H1 (cell line): ENCODE measurements around the gene APOBEC3F. TPM values are rescaled to one million over a fixed set of nuclear protein-coding genes. Genes with fewer than 3 reads are reported as not detected.
"Not testable (repeated sequence)": the region's sequence is repeated elsewhere in the genome, so short reads cannot be mapped to it uniquely, and the experiment has no call there.

Experiments
- CTCF ChIA-PET: fragments of 300-600 bp; sonication (Branson Sonifier 250); formaldehyde crosslinking; loops from one replicate; lab custom pipeline; 2021; ENCODE audit not compliant: partially characterized antibody; lab: Charles Lee
- POLR2A ChIA-PET: fragments of 300-600 bp; sonication (Branson Sonifier 250); formaldehyde crosslinking; loops from one replicate; lab custom pipeline; 2021; ENCODE audit warnings: inconsistent platforms; ENCODE audit not compliant: partially characterized antibody; lab: Charles Lee
- DNase-seq, 2 experiments: peaks; one replicate each; pipeline versions ENCODE4 v3.0.0 to v3.0.0-alpha.2; 2010 to 2022; ENCODE audit warnings: low spot score in 2 of 2, low read depth in 1 of 2, mixed read lengths in 1 of 2
- FAIRE-seq: peaks from 2 replicates; lab custom pipeline; 2011; peaks lifted over from hg19 to GRCh38; lab: Jason Lieb, UNC
- H2AFZ ChIP-seq: 2 replicates; pipeline ENCODE4 v1.8.1; 2012; ENCODE audit warnings: low read length, inconsistent platforms
- H2AK5ac ChIP-seq: 2 replicates; pipeline ENCODE4 v1.6.1; 2013; ENCODE audit warnings: low read depth, low read length
- H2BK120ac ChIP-seq: replicated peaks from 2 replicates; pipeline ENCODE3; 2013; ENCODE audit warnings: low read depth, low read length, inconsistent platforms
- H2BK12ac ChIP-seq: 2 replicates; pipeline ENCODE4 v1.6.1; 2013; ENCODE audit warnings: low read depth, low read length
- H2BK15ac ChIP-seq: 2 replicates; pipeline ENCODE4 v1.6.1; 2013; ENCODE audit warnings: low read length
- H2BK20ac ChIP-seq: 2 replicates; pipeline ENCODE4 v1.6.1; 2013; ENCODE audit warnings: low read length
- H2BK5ac ChIP-seq: 2 replicates; pipeline ENCODE4 v1.6.1; 2013; ENCODE audit warnings: low read depth, low read length
- H3K14ac ChIP-seq: 2 replicates; pipeline ENCODE4 v1.6.1; 2013; ENCODE audit warnings: inconsistent platforms; ENCODE audit not compliant: insufficient read length
- H3K18ac ChIP-seq: 2 replicates; pipeline ENCODE4 v1.6.1; 2013; ENCODE audit warnings: low read length; ENCODE audit errors: extremely low read depth
- H3K23ac ChIP-seq: 2 replicates; pipeline ENCODE4 v1.6.1; 2013; ENCODE audit warnings: inconsistent platforms; ENCODE audit not compliant: insufficient read length
- H3K23me2 ChIP-seq: 2 replicates; pipeline ENCODE4 v1.6.1; 2013; ENCODE audit warnings: low read depth, low read length
- H3K27ac ChIP-seq: 2 replicates; pipeline ENCODE4 v1.6.1; 2011; ENCODE audit warnings: low read depth, low read length, inconsistent platforms
- H3K27me3 ChIP-seq, 4 experiments: replicated peaks in 1 of 4; 1 replicate in 1 of 4; 2 replicates in 3 of 4; pipeline versions ENCODE4 v1.6.1 to v1.8.1; 2011 to 2013; ENCODE audit warnings: low read length in 3 of 4, mild to moderate bottlenecking in 3 of 4, inconsistent platforms in 2 of 4, mixed read lengths in 2 of 4, moderate library complexity in 1 of 4; ENCODE audit not compliant: control insufficient read depth in 3 of 4, insufficient read depth in 3 of 4; ENCODE audit errors: extremely low read depth in 1 of 4
- H3K36me3 ChIP-seq, 4 experiments: 2 replicates each; pipeline versions ENCODE4 v1.6.1 to v1.8.1; 2011 to 2013; ENCODE audit warnings: mild to moderate bottlenecking in 4 of 4, low read length in 3 of 4, moderate library complexity in 2 of 4, control low read depth in 1 of 4, inconsistent platforms in 1 of 4; ENCODE audit not compliant: insufficient read depth in 4 of 4, control insufficient read depth in 2 of 4
- H3K4ac ChIP-seq: replicated peaks from 2 replicates; pipeline ENCODE3; 2013; ENCODE audit warnings: low read length, low read depth, mixed read lengths, inconsistent platforms; ENCODE audit not compliant: insufficient read length
- H3K4me1 ChIP-seq, 4 experiments: replicated peaks in 1 of 4; 1 replicate in 1 of 4; 2 replicates in 3 of 4; pipeline versions ENCODE4 v1.6.1 to v1.8.1; 2011 to 2013; ENCODE audit warnings: low read length in 3 of 4, inconsistent platforms in 2 of 4, mixed read lengths in 1 of 4; ENCODE audit not compliant: insufficient read depth in 4 of 4, control insufficient read depth in 3 of 4
- H3K4me2 ChIP-seq, 2 experiments: 2 replicates each; pipeline versions ENCODE4 v1.6.1 to v1.8.1; 2011 to 2013; ENCODE audit warnings: low read depth in 2 of 2, low read length in 2 of 2, control low read depth in 1 of 2, inconsistent platforms in 1 of 2, mild to moderate bottlenecking in 1 of 2; ENCODE audit not compliant: insufficient read depth in 1 of 2
- H3K4me3 ChIP-seq, 4 experiments: fragments of 200-600, 300-600 bp in 1 of 4; sonication (generic), shearing (Covaris generic), sonication (Bioruptor Twin) in 1 of 4; 2 replicates each; pipeline versions ENCODE4 v1.5.1 to v1.8.1; 2011 to 2016; ENCODE audit warnings: low read length in 4 of 4, low read depth in 3 of 4, control low read depth in 2 of 4, inconsistent platforms in 2 of 4, mild to moderate bottlenecking in 2 of 4, mixed read lengths in 1 of 4, moderate library complexity in 1 of 4; ENCODE audit not compliant: insufficient read depth in 2 of 4; ENCODE audit errors: extremely low read depth in 1 of 4
- H3K56ac ChIP-seq: replicated peaks from 2 replicates; pipeline ENCODE3; 2013; ENCODE audit warnings: low read depth, mild to moderate bottlenecking, mixed read lengths, low read length, inconsistent platforms; ENCODE audit not compliant: insufficient read length
- H3K79me1 ChIP-seq: 2 replicates; pipeline ENCODE4 v1.6.1; 2013; ENCODE audit warnings: low read depth, low read length, control low read depth
- H3K79me2 ChIP-seq, 2 experiments: 2 replicates each; pipeline versions ENCODE4 v1.6.1 to v1.8.1; 2012 to 2013; ENCODE audit warnings: low read length in 2 of 2, mild to moderate bottlenecking in 2 of 2, inconsistent platforms in 1 of 2; ENCODE audit not compliant: insufficient read depth in 2 of 2, control insufficient read depth in 1 of 2
- H3K9ac ChIP-seq, 4 experiments: replicated peaks in 1 of 4; 1 replicate in 1 of 4; 2 replicates in 3 of 4; pipeline versions ENCODE4 v1.6.1 to v1.8.1; 2011 to 2013; ENCODE audit warnings: low read depth in 3 of 4, low read length in 3 of 4, control low read depth in 2 of 4, mild to moderate bottlenecking in 2 of 4, moderate library complexity in 2 of 4, inconsistent platforms in 1 of 4; ENCODE audit errors: extremely low read depth in 1 of 4
- H3K9me3 ChIP-seq, 2 experiments: 2 replicates each; pipeline versions ENCODE4 v1.6.1 to v1.8.1; 2012 to 2013; ENCODE audit warnings: mild to moderate bottlenecking in 2 of 2, moderate library complexity in 2 of 2, control low read depth in 1 of 2, inconsistent platforms in 1 of 2, low read depth in 1 of 2, low read length in 1 of 2, mixed read lengths in 1 of 2; ENCODE audit not compliant: insufficient read depth in 2 of 2
- H4K20me1 ChIP-seq, 2 experiments: replicated peaks in 1 of 2; 2 replicates each; pipeline versions ENCODE3 to v1.8.1; 2011 to 2013; ENCODE audit warnings: inconsistent platforms in 2 of 2, low read length in 2 of 2, mild to moderate bottlenecking in 1 of 2; ENCODE audit not compliant: insufficient read depth in 2 of 2, control insufficient read depth in 1 of 2
- H4K5ac ChIP-seq: 2 replicates; pipeline ENCODE4 v1.6.1; 2013; ENCODE audit warnings: low read length, low read depth, mixed read lengths, inconsistent platforms; ENCODE audit not compliant: insufficient read length
- H4K8ac ChIP-seq: 2 replicates; pipeline ENCODE4 v1.8.0; 2013; ENCODE audit warnings: mild to moderate bottlenecking, moderate library complexity, low read length, inconsistent platforms; ENCODE audit not compliant: insufficient read depth; ENCODE audit errors: extremely low read depth
- H4K91ac ChIP-seq: replicated peaks from 2 replicates; pipeline ENCODE3; 2013; ENCODE audit warnings: low read length, mixed read lengths, inconsistent platforms; ENCODE audit not compliant: insufficient read length
- WGBS, 2 experiments: shearing (Covaris generic) in 1 of 2; methylation state at CpG; one replicate each; pipeline versions ENCODE4 v1.1.6 to v1.1.7; 2013 to 2015; ENCODE audit warnings: low lambda C conversion rate in 2 of 2, mixed read lengths in 2 of 2, inconsistent platforms in 1 of 2, low coverage in 1 of 2, missing lambda C conversion rate in 1 of 2; ENCODE audit not compliant: insufficient replicate concordance in 2 of 2, insufficient coverage in 1 of 2, insufficient read length in 1 of 2; ENCODE audit errors: extremely low coverage in 1 of 2, missing lambda C conversion rate in 1 of 2; 5-methylcytosine and 5-hydroxymethylcytosine counted together
- polyA plus RNA-seq, 7 experiments: library from polyadenylated mRNA; depleted of rRNA in 3 of 7; stranded (reverse) in 5 of 7; unstranded in 2 of 7; fragments of >200 nt in 5 of 7; fragments of 200-250 nt in 2 of 7; gene quantifications; 1 replicate in 5 of 7; 2 replicates in 1 of 7; 4 replicates in 1 of 7; pipeline versions ENCODE4 v1.2.1 to v1.2.3, GENCODE V29; 2011 to 2013; ENCODE audit warnings: missing spikeins in 2 of 7, mixed read lengths in 2 of 7
- total RNA-seq: library from RNA; stranded (reverse); fragmentation: NEBNext Ultra II Directional; extraction: Animal tissue kit (Norgen Biotek cat#: 25700); gene quantifications from 2 replicates; pipeline ENCODE4 v1.2.1, GENCODE V29; 2021

APOBEC3F gene
- total and polyA plus RNA-seq, 2 of the 8 experiments (the other 6 are each of a cell fraction or from before 2014, with no cell fraction given), result 4.0 to 7.3 TPM

DNA sequence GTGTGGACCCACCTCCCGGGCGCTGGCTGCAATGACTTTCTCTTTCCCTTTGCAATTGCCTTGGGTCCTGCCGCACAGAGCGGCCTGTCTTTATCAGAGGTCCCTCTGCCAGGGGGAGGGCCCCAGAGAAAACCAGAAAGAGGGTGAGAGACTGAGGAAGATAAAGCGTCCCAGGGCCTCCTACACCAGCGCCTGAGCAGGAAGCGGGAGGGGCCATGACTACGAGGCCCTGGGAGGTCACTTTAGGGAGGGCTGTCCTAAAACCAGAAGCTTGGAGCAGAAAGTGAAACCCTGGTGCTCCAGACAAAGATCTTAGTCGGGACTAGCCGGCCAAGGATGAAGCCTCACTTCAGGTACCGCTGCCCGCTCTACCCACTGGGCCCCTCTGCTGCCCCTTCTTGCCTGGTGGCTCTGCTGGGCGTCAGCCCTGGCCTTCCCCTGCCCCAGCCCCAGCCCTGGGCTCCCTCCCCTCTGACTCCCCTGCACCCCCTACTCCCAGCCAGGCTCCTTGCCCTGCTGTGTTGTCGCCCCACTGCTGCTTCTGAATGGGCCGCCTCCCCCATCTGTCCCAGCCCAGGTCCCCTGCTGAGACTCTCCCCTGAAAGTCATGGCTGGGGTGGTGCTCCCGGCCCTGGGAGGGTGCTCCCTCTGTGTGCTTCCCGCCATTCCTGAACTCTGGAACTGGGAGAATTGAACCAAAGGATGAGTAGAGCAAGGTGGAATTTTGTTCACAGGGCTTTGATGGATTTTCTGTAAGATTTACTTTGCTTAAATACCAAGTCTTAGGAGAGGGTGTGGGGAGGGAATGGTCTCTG, 36.6 kb downstream of the APOBEC3F start, which contains the start of gene APOBEC3G:
TSS of gene APOBEC3G (plus strand) at position 250 of the 815 bp plus-strand sequence. CDS start at position 337, 87 bp downstream.
- not testable (repeated sequence) for H3K27me3 ChIP-seq, H3K14ac ChIP-seq, H3K9me3 ChIP-seq, FAIRE-seq, H3K79me2 ChIP-seq, H2BK5ac ChIP-seq, H2BK12ac ChIP-seq, DNase-seq, H2AK5ac ChIP-seq, H3K9ac ChIP-seq, H3K4me1 ChIP-seq, H4K8ac ChIP-seq, H3K23ac ChIP-seq, H3K79me1 ChIP-seq, H4K91ac ChIP-seq, H2BK20ac ChIP-seq, H2AFZ ChIP-seq, H3K27ac ChIP-seq, H3K4ac ChIP-seq, H3K18ac ChIP-seq, H2BK15ac ChIP-seq, H4K20me1 ChIP-seq, H3K23me2 ChIP-seq, H3K56ac ChIP-seq, H3K36me3 ChIP-seq, H2BK120ac ChIP-seq
- ChIA-PET POLR2A (interaction anchor here (1.2 kb wide), 1 partner anchor 74 kb away, joined by 3 read pairs; no protein-coding TSS in a partner anchor), CTCF (interaction anchor here (1.3 kb wide), 1 partner anchor 29 kb away, joined by 4 read pairs; no protein-coding TSS in a partner anchor)
- Histone ChIP-seq H3K4me2 (peak within 1 kb of the TSS; percentile 38 to 39; a peak in 3 of 4 replicates), H4K5ac (peak within 1 kb of the TSS; percentile 52), H3K4me3 (peak within 1 kb of the TSS in 1 of 4 experiments; percentile 28; a peak in 1 of 8 replicates)
- WGBS, 2 experiments, result 46% methylated on average over 9 of the region's 17 CpGs; no CpG with 5 or more reads in 1 of the 2 experiments
